T-helper 17 cell (primary cell): Measurements from ENCODE around the gene SLC39A9. TPM values are rescaled to one million over a fixed set of nuclear protein-coding genes. Genes with fewer than 3 reads are reported as not detected.

Source experiments
- ATAC-seq: fragments of 150-1000 bp; cut with Tn5 transposase; 2 replicates; pipeline ENCODE4 v1.10.0; 2021; ENCODE audit warnings: mild to moderate bottlenecking, moderate library complexity
- DNase-seq, 3 donors: peaks; one replicate each; pipeline versions ENCODE4 v3.0.0 to v3.0.0-alpha.2; 2020 to 2021
- H3K9me3 ChIP-seq: one replicate; pipeline ENCODE4 v1.7.0; 2013; ENCODE audit warnings: low read length, mild to moderate bottlenecking; ENCODE audit not compliant: control insufficient read depth, poor library complexity, severe bottlenecking
- H3K27ac Mint-ChIP-seq: one replicate; pipeline ENCODE4 v1.8.0; 2022; ENCODE audit warnings: mild to moderate bottlenecking, moderate library complexity, mixed read lengths
- H3K27me3 Mint-ChIP-seq: one replicate; pipeline ENCODE4 v1.8.0; 2022; ENCODE audit warnings: mixed read lengths
- H3K36me3 Mint-ChIP-seq: one replicate; pipeline ENCODE4 v1.8.0; 2022; ENCODE audit warnings: low read depth, mixed read lengths
- H3K4me1 Mint-ChIP-seq: one replicate; pipeline ENCODE4 v1.8.0; 2022; ENCODE audit warnings: mild to moderate bottlenecking, mixed read lengths
- H3K4me3 Mint-ChIP-seq: one replicate; pipeline ENCODE4 v1.8.0; 2022; ENCODE audit warnings: mild to moderate bottlenecking, moderate library complexity, mixed read lengths
- total RNA-seq, 4 donors: library from RNA in 2 of 4; stranded (reverse) in 2 of 4; gene quantifications; one replicate each; pipeline ENCODE4 v1.2.3 and lab custom pipeline; 2022 to 2026

The SLC39A9 gene
- total RNA-seq, 2 donors from 2014 or later, result 27.6 to 31.0 TPM

- DNase-seq, result no peak
These were observed 40.1 kb upstream of the SLC39A9 start for GRCh38 chr14:69358233-69358963.

GRCh38 chr14:69358966-69359365 is 39.5 kb upstream of the SLC39A9 start:
- Mint-ChIP-seq H3K4me3 (no peak overlapping the region), H3K27ac (no peak overlapping the region), H3K36me3 (peaks cover 2% of the 10 kb centered on the region), H3K4me1 (peaks cover 19% of the 10 kb centered on the region), H3K27me3 (peaks cover 27% of the 10 kb centered on the region)
- DNase-seq (no peak), ATAC-seq (no peak)
- no peaks in the 10 kb centered on the region for H3K9me3 ChIP-seq

More at GRCh38 chr14:69358233-69358963, 40.1 kb upstream of the SLC39A9 start:
- no peak overlapping the region for H3K4me3 Mint-ChIP-seq
- H3K9me3 ChIP-seq, result no peaks in the 10 kb centered on the region
- peak; percentile 32 for ATAC-seq
- peaks cover 19% of the 10 kb centered on the region for H3K4me1 Mint-ChIP-seq
- H3K36me3 Mint-ChIP-seq, result peaks cover 2% of the 10 kb centered on the region
- H3K27ac Mint-ChIP-seq, result peak overlapping the region; percentile 47
- H3K27me3 Mint-ChIP-seq, result peaks cover 27% of the 10 kb centered on the region

GRCh38 chr14:69360438-69361108 is 37.9 kb upstream of the SLC39A9 start:
- peaks cover 27% of the 10 kb centered on the region for H3K27me3 Mint-ChIP-seq
- no peak overlapping the region for H3K4me3 Mint-ChIP-seq
- no peaks in the 10 kb centered on the region for H3K9me3 ChIP-seq
- H3K27ac Mint-ChIP-seq, result no peak overlapping the region
- H3K4me1 Mint-ChIP-seq, result peaks cover 6% of the 10 kb centered on the region
- H3K36me3 Mint-ChIP-seq, result peaks cover 2% of the 10 kb centered on the region
- DNase-seq (no peak), ATAC-seq (no peak)

- ATAC-seq (no peak), DNase-seq (no peak)
- no peak overlapping the region for H3K4me3 Mint-ChIP-seq
- no peaks in the 10 kb centered on the region for H3K9me3 ChIP-seq
- no peak overlapping the region for H3K27ac Mint-ChIP-seq
- H3K4me1 Mint-ChIP-seq, result peaks cover 6% of the 10 kb centered on the region
- peaks cover 21% of the 10 kb centered on the region for H3K27me3 Mint-ChIP-seq
- peaks cover 6% of the 10 kb centered on the region for H3K36me3 Mint-ChIP-seq
These were observed 35.4 kb upstream of the SLC39A9 start for GRCh38 chr14:69363055-69363454.

GRCh38 chr14:69363964-69364363 is 34.5 kb upstream of the SLC39A9 start:
- no peak for DNase-seq
- peaks cover 18% of the 10 kb centered on the region for H3K27me3 Mint-ChIP-seq
- H3K36me3 Mint-ChIP-seq, result peaks cover 6% of the 10 kb centered on the region
- no peak overlapping the region for H3K4me3 Mint-ChIP-seq
- no peaks in the 10 kb centered on the region for H3K9me3 ChIP-seq
- H3K4me1 Mint-ChIP-seq, result peaks cover 2% of the 10 kb centered on the region
- no peak for ATAC-seq
- no peak overlapping the region for H3K27ac Mint-ChIP-seq

GRCh38 chr14:69364378-69364777 is 34.1 kb upstream of the SLC39A9 start:
- Mint-ChIP-seq H3K27me3 (peaks cover 13% of the 10 kb centered on the region), H3K27ac (no peak overlapping the region), H3K4me1 (no peaks in the 10 kb centered on the region), H3K4me3 (no peak overlapping the region), H3K36me3 (peaks cover 6% of the 10 kb centered on the region)
- DNase-seq (no peak), ATAC-seq (no peak)
- no peaks in the 10 kb centered on the region for H3K9me3 ChIP-seq

- ATAC-seq (no peak), DNase-seq (no peak)
- Mint-ChIP-seq H3K4me3 (no peak overlapping the region), H3K27ac (no peak overlapping the region), H3K36me3 (peaks cover 4% of the 10 kb centered on the region), H3K4me1 (no peaks in the 10 kb centered on the region), H3K27me3 (peaks cover 4% of the 10 kb centered on the region)
- H3K9me3 ChIP-seq, result no peaks in the 10 kb centered on the region
These were observed 32.4 kb upstream of the SLC39A9 start for GRCh38 chr14:69366069-69366468.

- peaks cover 4% of the 10 kb centered on the region for H3K36me3 Mint-ChIP-seq
- no peaks in the 10 kb centered on the region for H3K4me1 Mint-ChIP-seq
- no peak overlapping the region for H3K4me3 Mint-ChIP-seq
- DNase-seq, result no peak
- no peak for ATAC-seq
- H3K27ac Mint-ChIP-seq, result no peak overlapping the region
- H3K9me3 ChIP-seq, result no peaks in the 10 kb centered on the region
- H3K27me3 Mint-ChIP-seq, result no peaks in the 10 kb centered on the region
These were observed 31.7 kb upstream of the SLC39A9 start for GRCh38 chr14:69366761-69367160.

GRCh38 chr14:69368381-69368780 is 30.1 kb upstream of the SLC39A9 start:
- ATAC-seq (no peak), DNase-seq (no peak)
- Mint-ChIP-seq H3K4me1 (no peaks in the 10 kb centered on the region), H3K4me3 (no peak overlapping the region), H3K27ac (no peak overlapping the region), H3K27me3 (no peaks in the 10 kb centered on the region), H3K36me3 (peaks cover 4% of the 10 kb centered on the region)
- H3K9me3 ChIP-seq, result no peaks in the 10 kb centered on the region

GRCh38 chr14:69370061-69370460 is 28.4 kb upstream of the SLC39A9 start:
- DNase-seq (no peak), ATAC-seq (no peak)
- Mint-ChIP-seq H3K27me3 (no peaks in the 10 kb centered on the region), H3K36me3 (peaks cover 4% of the 10 kb centered on the region), H3K27ac (no peak overlapping the region), H3K4me1 (peaks cover 4% of the 10 kb centered on the region), H3K4me3 (no peak overlapping the region)
- no peaks in the 10 kb centered on the region for H3K9me3 ChIP-seq

GRCh38 chr14:69372146-69372545 is 26.3 kb upstream of the SLC39A9 start:
- ATAC-seq (no peak), DNase-seq (no peak)
- H3K27me3 Mint-ChIP-seq, result no peaks in the 10 kb centered on the region
- H3K4me3 Mint-ChIP-seq, result no peak overlapping the region
- H3K27ac Mint-ChIP-seq, result no peak overlapping the region
- no peaks in the 10 kb centered on the region for H3K9me3 ChIP-seq
- H3K36me3 Mint-ChIP-seq, result peaks cover 6% of the 10 kb centered on the region
- peaks cover 4% of the 10 kb centered on the region for H3K4me1 Mint-ChIP-seq

GRCh38 chr14:69373104-69373503 is 25.4 kb upstream of the SLC39A9 start:
- Mint-ChIP-seq H3K27ac (no peak overlapping the region), H3K27me3 (no peaks in the 10 kb centered on the region), H3K36me3 (peaks cover 6% of the 10 kb centered on the region), H3K4me1 (peaks cover 4% of the 10 kb centered on the region), H3K4me3 (no peak overlapping the region)
- H3K9me3 ChIP-seq, result no peaks in the 10 kb centered on the region
- DNase-seq (no peak), ATAC-seq (no peak)

GRCh38 chr14:69374235-69374634 is 24.3 kb upstream of the SLC39A9 start:
- Mint-ChIP-seq H3K4me3 (no peak overlapping the region), H3K27me3 (no peaks in the 10 kb centered on the region), H3K4me1 (peaks cover 6% of the 10 kb centered on the region), H3K27ac (no peak overlapping the region), H3K36me3 (peaks cover 9% of the 10 kb centered on the region)
- no peaks in the 10 kb centered on the region for H3K9me3 ChIP-seq
- DNase-seq, result no peak
- no peak for ATAC-seq

- peaks cover 9% of the 10 kb centered on the region for H3K36me3 Mint-ChIP-seq
- H3K27ac Mint-ChIP-seq, result no peak overlapping the region
- DNase-seq, result no peak
- H3K27me3 Mint-ChIP-seq, result no peaks in the 10 kb centered on the region
- H3K4me3 Mint-ChIP-seq, result no peak overlapping the region
- peaks cover 6% of the 10 kb centered on the region for H3K4me1 Mint-ChIP-seq
- ATAC-seq, result no peak
- no peaks in the 10 kb centered on the region for H3K9me3 ChIP-seq
These were observed 23.3 kb upstream of the SLC39A9 start for GRCh38 chr14:69375182-69375581.
